ENCODE measurements around the gene PLCH1. TPM values are rescaled to one million over a fixed set of nuclear protein-coding genes. Genes with fewer than 3 reads are reported as not detected.

PLCH1 gene
- total RNA-seq, 4 donors from 2014 or later: 0.19 to 2.1 (median 0.28) TPM

DNA sequence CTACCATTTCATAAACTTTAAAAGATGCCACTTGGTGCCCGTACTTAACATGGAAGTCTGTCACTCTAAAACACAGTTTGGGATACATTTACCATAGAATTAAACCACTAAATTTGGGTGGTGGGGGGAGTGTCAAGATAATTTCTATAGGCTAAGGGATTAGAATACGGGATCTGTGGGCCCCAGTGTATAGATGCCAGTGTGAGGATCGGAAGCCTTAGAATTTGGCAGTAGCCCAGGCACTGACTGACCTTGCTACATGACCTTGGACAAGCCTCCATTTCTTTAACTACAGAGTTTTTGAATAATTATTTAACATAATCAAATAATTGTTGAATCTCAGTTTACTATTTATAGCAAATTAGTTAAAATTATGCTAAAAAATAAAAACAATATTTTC lies 375.1 kb downstream of the PLCH1 start:
- H3K4me3 ChIP-seq: no peak overlapping the region
- no peaks in the 10 kb centered on the region for H3K9me3 ChIP-seq
- TF ChIP-seq, protein P1, sequence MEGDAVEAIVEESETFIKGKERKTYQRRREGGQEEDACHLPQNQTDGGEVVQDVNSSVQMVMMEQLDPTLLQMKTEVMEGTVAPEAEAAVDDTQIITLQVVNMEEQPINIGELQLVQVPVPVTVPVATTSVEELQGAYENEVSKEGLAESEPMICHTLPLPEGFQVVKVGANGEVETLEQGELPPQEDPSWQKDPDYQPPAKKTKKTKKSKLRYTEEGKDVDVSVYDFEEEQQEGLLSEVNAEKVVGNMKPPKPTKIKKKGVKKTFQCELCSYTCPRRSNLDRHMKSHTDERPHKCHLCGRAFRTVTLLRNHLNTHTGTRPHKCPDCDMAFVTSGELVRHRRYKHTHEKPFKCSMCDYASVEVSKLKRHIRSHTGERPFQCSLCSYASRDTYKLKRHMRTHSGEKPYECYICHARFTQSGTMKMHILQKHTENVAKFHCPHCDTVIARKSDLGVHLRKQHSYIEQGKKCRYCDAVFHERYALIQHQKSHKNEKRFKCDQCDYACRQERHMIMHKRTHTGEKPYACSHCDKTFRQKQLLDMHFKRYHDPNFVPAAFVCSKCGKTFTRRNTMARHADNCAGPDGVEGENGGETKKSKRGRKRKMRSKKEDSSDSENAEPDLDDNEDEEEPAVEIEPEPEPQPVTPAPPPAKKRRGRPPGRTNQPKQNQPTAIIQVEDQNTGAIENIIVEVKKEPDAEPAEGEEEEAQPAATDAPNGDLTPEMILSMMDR (IDR thresholded peaks at IDR 0.05): no peak
- no peak for TF ChIP-seq POLR2A (IDR thresholded peaks at IDR 0.05)
- no peaks in the 10 kb centered on the region for H3K27me3 ChIP-seq
- no peak for DNase-seq
- H3K36me3 ChIP-seq: no peaks in the 10 kb centered on the region
- 85 to 88% methylated on average over 3 of the region's 3 CpGs for WGBS, 2 donors
- no peak overlapping the region for H3K27ac ChIP-seq
- no peaks in the 10 kb centered on the region for H3K4me1 ChIP-seq
- intact Hi-C loops (cut with DNase I): no loop called here

DNA sequence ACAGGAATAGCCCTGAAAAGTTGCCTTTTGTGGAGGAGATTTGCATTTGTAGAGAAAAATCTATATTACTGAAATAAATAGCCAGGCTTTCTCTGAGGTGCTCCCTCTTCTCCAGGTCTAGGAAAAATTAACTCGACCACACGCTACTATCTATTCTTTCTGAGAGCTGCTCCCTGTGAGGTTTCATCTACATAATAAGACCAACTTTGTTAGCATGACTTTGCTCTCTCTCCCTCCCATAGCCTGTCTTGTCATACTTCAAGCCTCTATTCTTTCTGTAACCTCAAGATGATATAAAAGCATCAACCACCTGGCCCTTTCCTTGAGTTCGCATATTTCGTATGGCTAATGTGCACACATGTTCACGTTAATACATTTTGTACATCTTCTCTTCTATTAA lies 375.6 kb downstream of the PLCH1 start:
- no peaks in the 10 kb centered on the region for H3K9me3 ChIP-seq
- H3K36me3 ChIP-seq: no peaks in the 10 kb centered on the region
- no peak for DNase-seq
- no peaks in the 10 kb centered on the region for H3K27me3 ChIP-seq
- TF ChIP-seq, protein P1 (IDR thresholded peaks at IDR 0.05): no peak
- H3K4me1 ChIP-seq: no peaks in the 10 kb centered on the region
- intact Hi-C loops (cut with DNase I): no loop called here
- H3K27ac ChIP-seq: no peak overlapping the region
- WGBS, 2 donors: 86 to 90% methylated on average over 5 of the region's 5 CpGs
- no peak overlapping the region for H3K4me3 ChIP-seq

DNA sequence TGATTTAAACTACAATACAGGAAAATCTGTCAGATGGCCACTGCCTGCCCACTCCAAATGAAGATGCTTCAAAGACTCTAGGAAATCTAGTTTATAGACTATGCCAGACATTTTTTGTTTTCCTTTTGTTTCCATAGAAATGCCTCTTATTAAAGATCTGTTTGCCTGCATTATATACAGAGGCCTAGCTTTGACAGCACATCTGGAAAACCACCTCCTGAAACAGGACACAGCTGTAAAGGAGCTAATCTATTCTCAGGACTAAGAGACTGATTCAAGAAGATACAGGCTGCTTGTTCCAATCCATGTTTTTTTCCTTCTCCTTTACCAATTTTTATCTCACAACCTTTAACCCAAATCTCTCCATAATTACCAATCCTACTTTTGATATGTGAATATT lies 376.1 kb downstream of the PLCH1 start:
- Histone ChIP-seq H3K9me3 (no peaks in the 10 kb centered on the region), H3K27me3 (no peaks in the 10 kb centered on the region), H3K36me3 (no peaks in the 10 kb centered on the region), H3K27ac (no peak overlapping the region), H3K4me3 (no peak overlapping the region), H3K4me1 (no peaks in the 10 kb centered on the region)
- intact Hi-C loops (cut with DNase I): no loop called here
- no peak for TF ChIP-seq POLR2A (IDR thresholded peaks at IDR 0.05)
- TF ChIP-seq, protein P1 (IDR thresholded peaks at IDR 0.05): no peak
- DNase-seq: no peak

DNA sequence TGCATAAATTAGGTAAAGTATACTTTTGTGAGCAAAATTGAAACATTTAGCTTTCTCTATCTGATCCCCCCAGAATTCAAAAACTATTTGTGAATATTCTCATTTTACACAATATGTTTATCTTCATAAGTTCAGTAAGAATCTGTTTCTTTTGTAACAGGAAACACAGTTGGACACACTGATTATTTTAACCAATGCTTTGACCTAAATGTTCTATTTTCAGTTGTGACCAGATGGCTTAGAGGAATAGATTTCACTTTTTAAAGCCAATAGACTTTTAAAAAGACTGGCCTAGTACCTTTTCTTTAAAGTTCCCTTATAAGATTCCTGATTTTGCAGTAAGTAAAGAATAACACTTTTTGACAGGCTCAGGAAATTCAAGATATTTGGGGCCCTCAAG lies 377.4 kb downstream of the PLCH1 start:
- Histone ChIP-seq H3K36me3 (no peaks in the 10 kb centered on the region), H3K4me1 (no peaks in the 10 kb centered on the region), H3K27ac (no peak overlapping the region), H3K9me3 (no peaks in the 10 kb centered on the region), H3K4me3 (no peak overlapping the region), H3K27me3 (no peaks in the 10 kb centered on the region)
- no peak for DNase-seq
- intact Hi-C loops (cut with DNase I): no loop called here
- TF ChIP-seq POLR2A (IDR thresholded peaks at IDR 0.05): no peak
- TF ChIP-seq, protein P1 (IDR thresholded peaks at IDR 0.05): no peak

DNA sequence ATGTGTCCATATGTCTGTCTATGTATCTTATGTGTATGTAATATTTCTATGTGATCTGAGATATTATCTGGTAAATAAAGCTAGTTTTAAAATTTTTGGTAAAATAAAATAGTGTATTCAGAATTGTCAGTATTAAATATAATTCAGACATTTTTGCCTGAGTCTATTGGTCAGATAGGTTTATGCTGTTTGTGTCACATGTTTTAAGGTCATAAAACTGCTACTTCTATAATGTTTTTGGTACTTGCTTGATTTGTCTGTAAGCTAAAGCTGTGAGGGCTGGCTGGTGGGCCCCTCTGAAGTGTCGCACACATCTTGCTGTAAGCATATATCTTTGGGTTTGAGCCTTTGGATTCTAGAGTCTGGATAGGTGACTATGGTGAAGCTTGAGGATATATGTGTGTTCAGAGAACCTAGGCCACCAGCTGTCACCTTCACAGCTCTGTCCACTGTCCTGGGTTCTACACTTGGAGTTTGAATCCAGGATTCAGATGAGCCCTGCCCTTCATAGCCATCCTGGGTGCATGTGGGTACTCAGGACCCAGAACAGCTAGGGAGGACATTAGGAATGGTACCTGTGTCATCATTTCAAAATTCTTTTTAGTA lies 379.6 kb downstream of the PLCH1 start:
- Histone ChIP-seq H3K4me1 (no peaks in the 10 kb centered on the region), H3K27ac (no peak overlapping the region), H3K4me3 (no peak overlapping the region), H3K27me3 (no peaks in the 10 kb centered on the region), H3K36me3 (no peaks in the 10 kb centered on the region), H3K9me3 (no peaks in the 10 kb centered on the region)
- DNase-seq: no peak
- WGBS, 2 donors: 100% methylated on average over 1 of the region's 1 CpG
- no peak for TF ChIP-seq POLR2A (IDR thresholded peaks at IDR 0.05)
- TF ChIP-seq, protein P1 (IDR thresholded peaks at IDR 0.05): no peak
- intact Hi-C loops (cut with DNase I): no loop called here
